H1 (cell line): ENCODE results near the gene KLF9. TPM values are rescaled to one million over a fixed set of nuclear protein-coding genes. Genes with fewer than 3 reads are reported as not detected.

Experiments
- CHD7 ChIP-seq: fragments of 300-600 bp; sonication (generic); IDR thresholded peaks from 2 replicates; pipeline ENCODE4 v1.7.1; 2012; ENCODE audit warnings: low read length, moderate library complexity, mild to moderate bottlenecking, inconsistent platforms; ENCODE audit not compliant: insufficient replicate concordance
- CTBP2 ChIP-seq: IDR thresholded peaks from 2 replicates; pipeline ENCODE4 v1.7.0; 2011; ENCODE audit warnings: borderline replicate concordance, mild to moderate bottlenecking, moderate library complexity, mixed read lengths, low read length; ENCODE audit not compliant: insufficient read depth, insufficient read length
- PHF8 ChIP-seq: fragments of 200-600 bp; sonication (generic); conservative IDR thresholded peaks from 2 replicates; pipeline ENCODE4 v1.7.1; 2012; ENCODE audit warnings: low read depth, mild to moderate bottlenecking, inconsistent platforms, low read length, moderate library complexity
- POLR2AphosphoS5 ChIP-seq: IDR thresholded peaks from 2 replicates; pipeline ENCODE4 v1.6.1; 2011; ENCODE audit warnings: low read depth, low read length
- SIN3A ChIP-seq, 2 experiments: IDR thresholded peaks in 1 of 2; conservative IDR thresholded peaks in 1 of 2; 2 replicates each; pipeline ENCODE4 v1.6.1; 2011 to 2012; ENCODE audit warnings: low read length in 2 of 2, improper control_type of control experiment in 1 of 2, low read depth in 1 of 2, mild to moderate bottlenecking in 1 of 2
- SRF ChIP-seq: IDR thresholded peaks from 2 replicates; pipeline ENCODE4 v1.6.1; 2011; ENCODE audit warnings: mild to moderate bottlenecking, low read depth, low read length, moderate library complexity
- SUZ12 ChIP-seq: fragments of 200-600 bp; sonication (generic); IDR thresholded peaks from 2 replicates; pipeline ENCODE4 v1.6.1; 2012; ENCODE audit warnings: mild to moderate bottlenecking, inconsistent platforms, low read length, moderate library complexity, mixed read lengths
- YY1 ChIP-seq: IDR thresholded peaks from 2 replicates; pipeline ENCODE4 v1.6.1; 2011; ENCODE audit warnings: low read depth, mild to moderate bottlenecking, low read length
- polyA plus RNA-seq, 7 experiments: library from polyadenylated mRNA; depleted of rRNA in 3 of 7; stranded (reverse) in 5 of 7; unstranded in 2 of 7; fragments of >200 nt in 5 of 7; fragments of 200-250 nt in 2 of 7; gene quantifications; 1 replicate in 5 of 7; 2 replicates in 1 of 7; 4 replicates in 1 of 7; pipeline versions ENCODE4 v1.2.1 to v1.2.3, GENCODE V29; 2011 to 2013; ENCODE audit warnings: missing spikeins in 2 of 7, mixed read lengths in 2 of 7
- total RNA-seq: library from RNA; stranded (reverse); fragmentation: NEBNext Ultra II Directional; extraction: Animal tissue kit (Norgen Biotek cat#: 25700); gene quantifications from 2 replicates; pipeline ENCODE4 v1.2.1, GENCODE V29; 2021

Gene KLF9
- total and polyA plus RNA-seq, 2 of the 8 experiments (the other 6 are each of a cell fraction or from before 2014, with no cell fraction given), result 0.47 to 0.82 TPM

- no peak for TF ChIP-seq CHD7
- no peak for TF ChIP-seq SRF
- TF ChIP-seq SUZ12, result no peak
- TF ChIP-seq PHF8, result no peak
- no peak for TF ChIP-seq YY1
- TF ChIP-seq CTBP2, result no peak
- TF ChIP-seq POLR2AphosphoS5, result no peak
- TF ChIP-seq SIN3A (conservative IDR thresholded peaks at IDR 0.05 in 1 of 2, IDR thresholded peaks at IDR 0.05 in 1 of 2; ENCODE audit: low read depth in 1 of 2, low read length in 2 of 2), result no peak
These were observed 8.1 kb upstream of the KLF9 start (continued) for GRCh38 chr9:70422371-70423043.
